GM12891 (cell line): ENCODE data around the gene CPNE5.

ENCODE experiments used
- DNase-seq: peaks from one replicate; pipeline ENCODE4 v3.0.0; 2011; ENCODE audit warnings: low spot score; ENCODE audit not compliant: insufficient read length
- FAIRE-seq: peaks from 2 replicates; lab custom pipeline; 2011; peaks lifted over from hg19 to GRCh38; lab: Jason Lieb, UNC
- PAX5 ChIP-seq: IDR thresholded peaks from 2 replicates; pipeline ENCODE4 v1.6.1; 2011; ENCODE audit warnings: low read length, moderate library complexity, mild to moderate bottlenecking; ENCODE audit not compliant: insufficient read depth, severe bottlenecking
- POLR2A ChIP-seq: IDR thresholded peaks from 2 replicates; pipeline ENCODE4 v1.6.1; 2011; ENCODE audit warnings: low read depth, low read length, control low read depth
- POLR2AphosphoS5 ChIP-seq: IDR thresholded peaks from 2 replicates; pipeline ENCODE4 v1.6.1; 2011; ENCODE audit warnings: low read depth, low read length, control low read depth
- POU2F2 ChIP-seq: IDR thresholded peaks from 2 replicates; pipeline ENCODE4 v1.6.1; 2011; ENCODE audit warnings: low read depth, mild to moderate bottlenecking, control low read depth, low read length, moderate library complexity
- SPI1 ChIP-seq: IDR thresholded peaks from 2 replicates; pipeline ENCODE4 v1.6.1; 2011; ENCODE audit warnings: low read depth, low read length, control low read depth
- TAF1 ChIP-seq: IDR thresholded peaks from 2 replicates; pipeline ENCODE4 v1.6.1; 2011; ENCODE audit warnings: low read depth, low read length, control low read depth

CPNE5 gene

DNA sequence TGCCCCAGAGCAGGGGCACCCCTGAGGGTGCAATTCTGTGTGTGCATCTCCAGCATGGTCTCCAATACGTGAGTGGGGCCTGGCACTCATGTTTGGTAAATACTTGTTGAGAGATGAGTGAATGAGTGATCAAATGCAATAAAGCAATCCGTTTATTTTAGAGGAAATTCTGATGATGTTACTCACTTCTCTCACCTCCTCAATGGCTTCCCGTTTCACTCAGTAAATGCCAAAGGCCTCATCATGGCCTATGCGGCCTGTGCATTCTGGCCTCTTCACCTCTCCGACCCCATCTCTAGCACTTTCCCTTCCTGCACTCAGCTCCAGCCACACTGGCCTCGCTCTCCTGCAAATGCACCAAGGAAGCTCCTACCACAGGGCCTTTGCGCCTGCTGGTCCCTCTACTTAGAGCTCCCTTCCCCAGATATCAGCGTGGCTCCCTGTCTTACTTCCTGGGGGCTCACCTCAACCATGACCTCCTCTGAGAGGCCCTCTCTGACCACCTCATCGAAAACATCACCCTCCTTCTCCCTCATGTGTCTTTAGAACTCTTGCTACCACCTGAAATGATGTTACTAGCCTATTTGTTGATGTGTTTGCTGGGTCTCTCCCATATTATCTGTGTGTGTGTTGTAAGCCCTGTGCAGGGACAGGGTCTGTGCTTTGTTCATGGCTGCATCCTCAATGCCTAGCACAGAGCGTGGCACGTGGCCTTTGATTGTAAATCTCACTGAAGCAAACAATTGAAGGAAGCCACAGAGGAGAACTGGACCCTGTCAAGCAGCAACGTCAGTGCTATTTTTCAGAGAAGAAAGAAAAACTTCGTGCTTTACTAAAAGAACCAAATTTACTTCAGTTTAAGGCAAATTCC is 99.1 kb downstream of the CPNE5 start:
- no peak for TF ChIP-seq POLR2A
- no peak for TF ChIP-seq POLR2AphosphoS5
- no peak for TF ChIP-seq TAF1
- no peak for TF ChIP-seq SPI1
- peak; percentile 52 for FAIRE-seq

DNA sequence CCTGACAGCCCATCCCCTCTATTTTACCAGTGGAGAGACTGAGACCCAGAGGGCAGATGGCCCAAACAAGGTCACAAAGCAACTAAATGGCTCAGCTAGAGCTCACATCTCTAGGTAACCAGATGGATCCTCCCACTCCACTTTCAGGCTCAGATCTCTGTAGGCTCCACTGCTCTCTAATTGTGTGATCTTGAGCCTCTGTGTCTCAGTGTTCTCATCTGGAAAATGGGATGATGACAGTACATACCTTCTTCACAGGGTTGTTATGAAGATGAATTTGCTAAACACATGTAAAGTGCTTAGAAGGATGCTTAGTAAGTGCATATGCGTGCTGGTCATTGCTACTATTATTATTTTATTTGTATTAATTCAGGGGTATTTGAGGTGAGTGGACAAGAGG is 101.1 kb downstream of the CPNE5 start:
- FAIRE-seq (peak; percentile 33), DNase-seq (no peak)
- TF ChIP-seq TAF1 (no peak), PAX5 (no peak), POU2F2 (no peak), POLR2AphosphoS5 (no peak), POLR2A (no peak), SPI1 (no peak)

More for the DNA sequence above, 99.1 kb downstream of the CPNE5 start:
- no peak for DNase-seq

DNA sequence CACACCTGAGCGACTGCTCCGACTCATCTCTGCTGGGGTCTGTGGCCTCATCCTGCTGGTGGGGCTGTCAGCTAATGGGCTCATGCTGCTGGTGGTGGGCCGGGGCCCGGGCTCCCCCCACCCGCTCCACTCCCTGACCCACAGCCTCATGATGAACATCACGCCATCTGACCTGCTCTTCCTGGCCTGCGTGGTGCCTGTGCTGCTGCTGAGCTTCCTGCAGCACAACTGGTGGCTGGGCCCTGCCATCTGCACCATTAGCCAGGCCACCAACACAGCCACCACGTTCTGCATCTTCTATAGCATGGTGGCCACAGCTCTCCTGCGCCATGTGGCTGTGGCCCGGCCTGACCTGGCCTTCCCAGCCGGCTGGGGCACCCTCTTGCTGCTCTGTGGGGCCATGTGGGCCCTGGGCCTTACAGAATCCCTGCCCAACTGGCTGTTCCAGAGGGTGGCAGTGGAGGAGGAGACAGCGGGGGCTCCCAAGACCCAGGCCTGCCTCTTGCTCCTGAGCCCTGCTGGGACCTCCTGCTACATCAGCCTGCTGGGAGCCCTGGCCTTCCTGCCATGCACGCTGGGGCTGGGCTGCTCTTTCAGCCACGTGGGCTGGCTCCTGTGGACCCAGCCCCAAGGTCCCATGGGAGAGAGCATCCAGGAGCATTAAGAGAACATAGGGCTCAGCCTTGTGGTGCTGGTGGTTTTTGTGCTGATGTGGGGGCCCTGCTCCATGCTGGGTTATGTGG is 102.0 kb downstream of the CPNE5 start:
- DNase-seq (no peak), FAIRE-seq (no peak)
- TF ChIP-seq POLR2A (no peak), POU2F2 (no peak), SPI1 (no peak)

DNA sequence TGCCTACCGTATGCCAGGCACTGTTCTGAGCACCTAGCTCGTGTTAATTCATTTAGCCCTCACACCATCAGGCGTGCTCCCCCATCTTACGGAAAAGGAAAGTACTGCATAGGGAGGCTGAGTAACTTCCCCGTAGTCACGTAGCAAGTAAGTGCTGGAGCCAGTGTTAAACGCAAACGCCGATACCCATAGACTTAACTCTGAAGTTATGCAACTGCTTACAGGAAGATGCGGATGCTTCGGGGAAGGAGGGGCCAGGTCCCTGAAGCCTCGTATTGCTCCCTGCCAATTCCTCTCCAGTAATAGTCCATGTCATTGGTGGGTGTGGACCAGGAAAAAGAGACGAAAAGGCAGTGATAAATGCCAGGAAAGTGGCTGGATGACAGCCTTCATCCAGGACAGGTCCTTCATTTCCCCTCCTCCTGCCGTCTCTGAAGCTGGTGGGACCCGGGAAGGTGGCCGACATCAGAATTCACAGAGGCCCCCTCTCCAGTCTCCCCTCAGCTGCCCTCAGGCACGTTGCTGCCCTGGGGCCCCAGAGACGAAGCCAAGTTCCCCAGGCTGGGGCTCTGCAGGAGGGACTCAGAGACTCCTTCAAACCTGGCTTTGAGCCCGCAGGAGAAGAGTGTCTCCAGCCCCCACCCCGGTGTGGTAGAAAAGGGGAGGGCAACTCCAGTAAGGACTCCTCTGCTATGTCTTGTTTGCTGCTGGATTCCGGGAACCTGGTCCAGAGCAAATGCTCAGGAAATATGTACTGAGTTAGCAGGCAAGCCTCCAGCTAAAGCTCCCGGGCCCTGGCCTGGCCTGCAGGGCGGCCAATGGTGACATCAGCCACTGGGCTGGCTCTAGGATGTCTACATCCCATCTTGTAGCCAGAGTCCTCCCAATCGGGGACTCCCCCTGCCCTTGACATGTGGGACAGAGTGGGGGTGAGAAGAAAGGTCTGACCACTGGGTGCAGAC is 103.9 kb downstream of the CPNE5 start:
- TF ChIP-seq SPI1, result no peak
- no peak for TF ChIP-seq PAX5
- TF ChIP-seq POLR2AphosphoS5, result no peak
- TF ChIP-seq TAF1, result no peak
- TF ChIP-seq POLR2A, result no peak
- no peak for TF ChIP-seq POU2F2

DNA sequence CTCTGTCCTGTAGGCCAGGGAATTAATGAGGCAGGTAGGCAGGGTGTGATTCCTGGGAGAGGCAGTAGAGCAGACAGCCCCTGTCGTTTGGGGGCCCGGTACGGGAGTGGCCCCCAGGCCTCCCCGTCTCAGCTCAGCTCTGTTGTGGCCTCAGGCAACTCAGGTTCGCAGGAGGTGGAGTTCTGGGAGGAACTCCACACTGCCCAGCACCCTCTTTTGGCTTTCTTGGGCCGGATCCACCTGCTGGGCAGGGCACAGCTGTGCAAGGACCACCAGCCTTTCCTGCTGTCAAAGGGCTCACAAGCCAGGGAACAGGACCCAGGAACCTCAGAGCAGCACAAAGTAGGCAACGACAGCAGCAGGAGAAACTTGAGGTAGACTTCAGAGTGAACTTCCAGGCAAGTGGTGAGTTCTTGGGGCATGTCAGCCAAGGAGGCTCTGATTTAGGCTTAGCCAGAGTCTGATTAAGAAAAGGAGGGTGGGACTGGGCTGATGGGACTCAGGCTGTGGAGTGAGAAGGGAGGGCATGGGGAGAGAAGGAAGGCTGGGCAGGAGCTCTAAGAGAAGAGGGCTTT is 104.7 kb downstream of the CPNE5 start:
- no peak for DNase-seq
- TF ChIP-seq POLR2AphosphoS5 (no peak), PAX5 (no peak), POU2F2 (no peak), POLR2A (no peak), SPI1 (no peak), TAF1 (no peak)
- FAIRE-seq, result no peak

More for the DNA sequence above, 103.9 kb downstream of the CPNE5 start:
- peak; percentile 41 for DNase-seq
- peak; percentile 98 for FAIRE-seq

DNA sequence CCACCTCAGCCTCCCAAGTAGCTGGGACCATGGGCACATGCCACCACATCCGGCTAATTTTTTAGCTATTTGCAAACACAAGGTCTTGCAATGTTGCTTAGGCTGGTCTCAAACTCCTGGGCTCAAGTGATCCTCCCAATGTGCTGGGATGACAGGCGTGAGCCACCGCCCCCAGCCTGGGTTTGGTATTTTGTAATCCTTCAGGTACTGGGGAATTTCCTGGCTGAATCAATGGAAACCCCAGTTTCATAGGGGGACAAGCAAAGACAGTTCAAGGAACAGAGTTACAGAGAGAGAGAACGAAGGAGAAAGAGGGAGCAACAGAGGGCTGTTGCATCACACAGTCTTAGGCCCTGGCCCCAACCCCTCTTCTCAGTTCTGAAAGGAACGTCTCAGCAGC is 105.9 kb downstream of the CPNE5 start:
- TF ChIP-seq POU2F2, result no peak
- no peak for TF ChIP-seq POLR2AphosphoS5
- no peak for TF ChIP-seq PAX5
- TF ChIP-seq TAF1, result no peak
- no peak for TF ChIP-seq POLR2A
- TF ChIP-seq SPI1, result no peak
- FAIRE-seq (peak; percentile 28), DNase-seq (no peak)

DNA sequence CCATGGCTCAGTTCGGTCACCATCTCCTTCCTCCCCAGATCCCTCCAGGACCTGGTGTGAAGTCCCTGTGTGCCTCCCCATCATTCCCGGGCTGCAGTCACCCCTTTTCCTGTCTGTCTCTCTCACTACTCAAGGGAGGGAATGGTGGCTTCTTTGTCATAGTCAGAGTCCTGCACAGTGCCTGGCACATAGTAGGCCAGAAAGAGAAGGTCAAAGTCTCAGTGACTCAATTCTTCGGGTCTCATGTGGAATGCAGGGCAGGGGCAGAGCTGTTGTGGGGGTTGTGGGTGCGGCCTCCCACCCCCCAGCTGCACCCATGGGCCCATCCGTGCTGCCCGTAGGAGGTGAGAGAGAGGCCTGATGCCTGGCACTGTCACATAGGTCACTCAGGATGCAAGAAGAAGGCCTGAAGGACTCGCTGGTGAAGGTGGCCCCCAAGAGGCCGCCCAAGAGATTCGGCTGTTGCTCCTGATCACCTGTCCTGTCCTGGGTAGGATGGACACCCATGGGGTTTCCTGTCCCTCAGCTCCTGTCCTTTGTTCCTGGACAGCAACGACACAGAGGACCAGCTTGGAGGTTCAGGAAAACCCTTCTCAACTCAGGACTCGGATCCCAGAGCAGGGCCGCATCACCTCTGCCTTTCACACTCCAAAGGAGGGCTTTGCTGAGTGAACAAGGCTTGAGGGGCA is 107.5 kb downstream of the CPNE5 start:
- no peak for TF ChIP-seq POLR2A
- no peak for TF ChIP-seq PAX5
- TF ChIP-seq POU2F2, result no peak
- no peak for TF ChIP-seq TAF1
- TF ChIP-seq SPI1, result no peak
- no peak for TF ChIP-seq POLR2AphosphoS5
- DNase-seq, result no peak
- FAIRE-seq, result no peak

DNA sequence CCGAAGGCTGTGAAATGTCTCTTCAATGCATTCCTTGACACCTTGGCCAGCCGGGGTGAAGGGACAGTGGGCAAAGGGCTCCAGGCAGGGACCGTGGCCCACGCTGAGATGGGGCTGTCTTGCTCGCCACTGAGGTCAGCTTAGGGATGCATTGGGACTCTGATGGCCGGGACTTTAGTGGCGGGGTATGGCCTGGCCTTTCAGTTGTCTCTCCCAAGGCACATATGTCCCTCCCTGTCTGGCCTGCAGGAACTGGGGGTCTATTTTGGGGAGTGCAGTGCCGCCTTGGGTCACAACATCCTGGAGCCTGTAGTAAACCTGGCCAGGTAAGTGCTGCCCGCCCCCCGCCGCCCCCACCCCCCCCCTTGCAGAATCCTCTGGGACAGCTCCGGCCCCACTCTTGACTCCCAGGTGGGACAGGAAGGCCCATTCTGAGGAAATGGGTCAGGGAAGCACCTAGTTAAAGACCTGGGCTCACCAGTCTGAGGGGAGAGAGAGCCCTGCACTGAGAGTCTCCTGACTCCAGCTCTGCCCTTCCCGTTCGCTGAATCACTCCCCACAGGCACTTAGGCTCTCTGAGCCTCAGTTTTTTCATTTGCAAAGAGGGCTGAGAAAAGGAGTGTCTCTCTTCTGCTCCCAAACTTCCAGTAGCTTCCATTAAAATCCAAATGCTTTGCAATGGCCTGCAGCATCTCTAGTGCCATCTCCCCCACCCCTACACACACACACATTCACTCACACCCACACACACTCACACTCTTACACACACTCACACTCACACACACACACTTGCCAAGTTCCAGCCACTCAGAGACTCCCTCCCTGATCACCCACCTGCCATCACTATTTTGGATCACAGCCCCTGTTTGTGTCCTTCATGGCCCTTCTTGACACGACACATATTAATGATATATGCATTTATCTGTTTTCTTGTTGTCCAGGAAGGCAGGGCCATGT is 108.5 kb downstream of the CPNE5 start:
- TF ChIP-seq POLR2A (no peak), PAX5 (no peak), POU2F2 (no peak), SPI1 (no peak), TAF1 (no peak)

More for the DNA sequence above, 108.5 kb downstream of the CPNE5 start:
- no peak for DNase-seq
- FAIRE-seq, result no peak
